Suprapubic skin (tissue), 3 donors: ENCODE measurements around the gene OR1A2.

Experiments used
- EP300 ChIP-seq: sonication (generic); formaldehyde crosslinking; IDR thresholded peaks from one replicate; pipeline ENCODE4 v1.6.1; 2017; ENCODE audit warnings: antibody characterized with exemption
- TF ChIP-seq, protein P1 (sequence below), 2 donors: fragments of 200-600 bp in 1 of 2; fragments of 450-650 bp in 1 of 2; sonication (generic) in 1 of 2; IDR thresholded peaks; one replicate each; pipeline ENCODE4 v1.5.1; 2016 to 2019; ENCODE audit warnings: antibody characterized with exemption in 2 of 2, mild to moderate bottlenecking in 1 of 2, moderate library complexity in 1 of 2

GRCh38 chr17:3213587-3213986, 16.3 kb downstream of the OR1A2 start:
- no peak for TF ChIP-seq EP300
- TF ChIP-seq, protein P1, sequence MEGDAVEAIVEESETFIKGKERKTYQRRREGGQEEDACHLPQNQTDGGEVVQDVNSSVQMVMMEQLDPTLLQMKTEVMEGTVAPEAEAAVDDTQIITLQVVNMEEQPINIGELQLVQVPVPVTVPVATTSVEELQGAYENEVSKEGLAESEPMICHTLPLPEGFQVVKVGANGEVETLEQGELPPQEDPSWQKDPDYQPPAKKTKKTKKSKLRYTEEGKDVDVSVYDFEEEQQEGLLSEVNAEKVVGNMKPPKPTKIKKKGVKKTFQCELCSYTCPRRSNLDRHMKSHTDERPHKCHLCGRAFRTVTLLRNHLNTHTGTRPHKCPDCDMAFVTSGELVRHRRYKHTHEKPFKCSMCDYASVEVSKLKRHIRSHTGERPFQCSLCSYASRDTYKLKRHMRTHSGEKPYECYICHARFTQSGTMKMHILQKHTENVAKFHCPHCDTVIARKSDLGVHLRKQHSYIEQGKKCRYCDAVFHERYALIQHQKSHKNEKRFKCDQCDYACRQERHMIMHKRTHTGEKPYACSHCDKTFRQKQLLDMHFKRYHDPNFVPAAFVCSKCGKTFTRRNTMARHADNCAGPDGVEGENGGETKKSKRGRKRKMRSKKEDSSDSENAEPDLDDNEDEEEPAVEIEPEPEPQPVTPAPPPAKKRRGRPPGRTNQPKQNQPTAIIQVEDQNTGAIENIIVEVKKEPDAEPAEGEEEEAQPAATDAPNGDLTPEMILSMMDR (IDR thresholded peaks at IDR 0.05) = no peak
